ENCODE measurements around the gene PPARA. TPM values are rescaled to one million over a fixed set of nuclear protein-coding genes. Genes with fewer than 3 reads are reported as not detected.

PPARA gene
- total and polyA plus RNA-seq, 2 donors (not counting 3 experiments of a cell fraction or from before 2014, with no cell fraction given), result 3.1 to 10.7 TPM

- POLR2A ChIA-PET, result no interaction called here
- FAIRE-seq (no peak), DNase-seq (ENCODE audit: low read depth, low spot score) (no peak)
- Histone ChIP-seq H3K4me2 (ENCODE audit: insufficient read depth, low read length) (no peak overlapping the region), H2AFZ (ENCODE audit: low read depth, low read length) (no peak overlapping the region), H3K4me3 (replicated peaks in 1 of 3; ENCODE audit: insufficient read depth in 1 of 3, low read depth in 1 of 3, low read length in 3 of 3) (no peak overlapping the region), H3K9me3 (replicated peaks; ENCODE audit: control insufficient read depth, insufficient read depth, low read length) (no peaks in the 10 kb centered on the region), H4K20me1 (replicated peaks; ENCODE audit: control insufficient read depth, extremely low read depth, insufficient read depth, low read length) (no peaks in the 10 kb centered on the region), H3K9me1 (replicated peaks; ENCODE audit: control insufficient read depth, extremely low read depth, insufficient read depth, low read length) (no peaks in the 10 kb centered on the region), H3K9ac (replicated peaks; ENCODE audit: extremely low read depth, insufficient read depth, low read length) (no peak overlapping the region), H3K36me3 (ENCODE audit: control insufficient read depth in 2 of 2, extremely low read depth in 1 of 2, insufficient read depth in 2 of 2, low read length in 2 of 2) (peaks cover 6 to 24% of the 10 kb centered on the region in 2 experiments), H3K27me3 (ENCODE audit: control insufficient read depth in 2 of 2, insufficient read depth in 2 of 2, low read length in 2 of 2) (no peaks in the 10 kb centered on the region), H3K79me2 (ENCODE audit: control insufficient read depth, insufficient read depth, low read length) (no peaks in the 10 kb centered on the region), H3K27ac (ENCODE audit: insufficient read depth, low read depth, low read length) (no peak overlapping the region), H3K4me1 (ENCODE audit: control insufficient read depth, extremely low read depth, insufficient read depth, low read length) (no peaks in the 10 kb centered on the region)
- no peak for TF ChIP-seq GATA2 (IDR thresholded peaks at IDR 0.05; ENCODE audit: insufficient read depth, insufficient read length, low read depth, low read length)
- no peak for TF ChIP-seq FOS (IDR thresholded peaks at IDR 0.05; ENCODE audit: borderline replicate concordance, insufficient read depth, low read length)
- CTCF ChIA-PET, result interaction anchor here (0.9 to 2.9 kb wide), 4 partner anchors 99 to 115 kb away, joined by 3 to 17 read pairs (median 4); no protein-coding TSS in a partner anchor
- intact Hi-C loops (cut with micrococcal nuclease), result no loop called here
- no TSS peak for BruUV-seq (replicated peaks)
- dilution Hi-C loops (cut with MboI; ENCODE audit: extremely low pct_ligation_motif_present, low sequenced_read_pairs), result no loop called here
These were observed 38.5 kb upstream of the PPARA start for GRCh38 chr22:46111645-46112306.

- Histone ChIP-seq H3K9ac (replicated peaks; ENCODE audit: extremely low read depth, insufficient read depth, low read length) (no peak overlapping the region), H3K79me2 (ENCODE audit: control insufficient read depth, insufficient read depth, low read length) (no peaks in the 10 kb centered on the region), H3K27me3 (ENCODE audit: control insufficient read depth in 2 of 2, insufficient read depth in 2 of 2, low read length in 2 of 2) (no peaks in the 10 kb centered on the region), H2AFZ (ENCODE audit: low read depth, low read length) (no peak overlapping the region), H3K4me3 (replicated peaks in 1 of 3; ENCODE audit: insufficient read depth in 1 of 3, low read depth in 1 of 3, low read length in 3 of 3) (no peak overlapping the region), H3K4me1 (ENCODE audit: control insufficient read depth, extremely low read depth, insufficient read depth, low read length) (no peaks in the 10 kb centered on the region), H3K4me2 (ENCODE audit: insufficient read depth, low read length) (no peak overlapping the region), H3K9me1 (replicated peaks; ENCODE audit: control insufficient read depth, extremely low read depth, insufficient read depth, low read length) (no peaks in the 10 kb centered on the region), H3K36me3 (ENCODE audit: control insufficient read depth in 2 of 2, extremely low read depth in 1 of 2, insufficient read depth in 2 of 2, low read length in 2 of 2) (peaks cover 6 to 24% of the 10 kb centered on the region in 2 experiments), H3K9me3 (replicated peaks; ENCODE audit: control insufficient read depth, insufficient read depth, low read length) (no peaks in the 10 kb centered on the region), H3K27ac (ENCODE audit: insufficient read depth, low read depth, low read length) (no peak overlapping the region), H4K20me1 (replicated peaks; ENCODE audit: control insufficient read depth, extremely low read depth, insufficient read depth, low read length) (no peaks in the 10 kb centered on the region)
- POLR2A ChIA-PET, result no interaction called here
- intact Hi-C loops (cut with micrococcal nuclease) (no loop called here), dilution Hi-C loops (cut with MboI; ENCODE audit: extremely low pct_ligation_motif_present, low sequenced_read_pairs) (no loop called here)
- no peak for TF ChIP-seq MYC (IDR thresholded peaks at IDR 0.05; ENCODE audit: low read depth, low read length)
- no peak for TF ChIP-seq POLR2A (IDR thresholded peaks at IDR 0.05; ENCODE audit: low read depth, low read length)
- no peak for TF ChIP-seq MAX (IDR thresholded peaks at IDR 0.05; ENCODE audit: insufficient read depth, insufficient read length)
- no peak for TF ChIP-seq FOS (IDR thresholded peaks at IDR 0.05; ENCODE audit: borderline replicate concordance, insufficient read depth, low read length)
- no peak for TF ChIP-seq GATA2 (IDR thresholded peaks at IDR 0.05; ENCODE audit: insufficient read depth, insufficient read length, low read depth, low read length)
- no peak for TF ChIP-seq CTCF (IDR thresholded peaks at IDR 0.05; ENCODE audit: extremely low read depth in 1 of 2, insufficient read depth in 1 of 2, low read depth in 1 of 2, low read length in 2 of 2)
- no peak for TF ChIP-seq JUN (IDR thresholded peaks at IDR 0.05; ENCODE audit: borderline replicate concordance, insufficient read depth, insufficient read length, low read depth)
- TF ChIP-seq POLR2AphosphoS5 (IDR thresholded peaks at IDR 0.05; ENCODE audit: insufficient read depth, low read depth, low read length), result no peak
- TF ChIP-seq EZH2 (IDR thresholded peaks at IDR 0.05; ENCODE audit: borderline replicate concordance, low read depth, low read length, severe bottlenecking), result no peak
- CTCF ChIA-PET, result interaction anchor here (0.9 to 6.4 kb wide), 4 partner anchors 99 to 116 kb away, joined by 3 to 139 read pairs (median 4); no protein-coding TSS in a partner anchor
- no TSS peak for BruUV-seq (replicated peaks)
- DNase-seq (ENCODE audit: low read depth, low spot score) (no peak), FAIRE-seq (no peak)
These were observed 37.9 kb upstream of the PPARA start for GRCh38 chr22:46112405-46112804.
